ENCODE measurements around the gene FLACC1.

FLACC1 gene

DNA sequence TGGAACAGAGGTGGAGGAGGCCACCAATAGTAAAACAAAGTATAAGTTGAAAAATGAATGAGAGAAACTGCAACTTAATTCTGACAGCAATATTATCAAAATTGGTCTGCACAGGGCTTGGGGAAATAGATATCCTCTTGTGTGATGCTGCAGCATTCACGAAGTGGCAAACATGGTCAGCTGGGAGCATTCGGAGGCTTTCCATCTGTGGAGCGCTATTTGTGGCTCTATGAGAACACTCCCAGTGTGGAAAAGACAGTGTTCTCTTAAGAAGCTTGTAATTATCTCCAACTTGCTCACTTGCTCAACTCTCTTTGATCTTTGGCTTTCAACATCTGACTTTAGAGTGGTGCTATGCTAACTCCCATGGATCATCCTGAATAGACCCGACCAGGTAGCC, 3.1 kb upstream of the FLACC1 start:
- Histone ChIP-seq H3K4me3 (ENCODE audit: low read depth, low read length) (no peak overlapping the region), H3K27me3 (replicated peaks) (no peaks in the 10 kb centered on the region), H3K27ac (no peak overlapping the region), H3K36me3 (replicated peaks) (peaks cover 6% of the 10 kb centered on the region)
- DNase-seq: no peak
- no peak for TF ChIP-seq CTCF (IDR thresholded peaks at IDR 0.05; ENCODE audit: low read depth, low read length, missing control alignments)
- in situ Hi-C loops (cut with HindIII; ENCODE audit: low pct_ligation_motif_present, low sequenced_read_pairs): no loop called here

DNA sequence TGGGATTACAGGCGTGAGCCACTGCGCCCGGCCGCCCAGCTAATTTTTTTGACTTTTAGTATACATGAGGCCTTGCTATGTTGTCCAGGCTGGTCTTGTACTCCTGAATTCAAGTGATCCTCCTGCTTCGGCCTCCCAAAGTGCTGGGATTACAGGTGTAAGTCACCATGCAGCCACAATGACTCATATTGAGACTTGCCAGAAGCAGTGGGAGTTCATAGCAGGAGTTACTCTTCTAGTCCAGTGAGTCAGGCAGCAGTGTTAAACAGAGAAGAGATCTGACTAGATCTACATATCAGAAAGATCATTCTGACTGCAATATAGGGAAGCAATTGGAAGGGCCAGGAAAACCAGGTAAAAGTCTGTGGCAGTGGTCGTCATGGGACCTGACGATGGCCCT, 1.5 kb upstream of the FLACC1 start:
- peak; percentile 83 for DNase-seq
- peaks cover 6% of the 10 kb centered on the region for H3K36me3 ChIP-seq (replicated peaks)
- no peak overlapping the region for H3K27ac ChIP-seq
- in situ Hi-C loops (cut with HindIII; ENCODE audit: low pct_ligation_motif_present, low sequenced_read_pairs): no loop called here
- H3K4me3 ChIP-seq (ENCODE audit: low read depth, low read length): no peak overlapping the region
- no peaks in the 10 kb centered on the region for H3K27me3 ChIP-seq (replicated peaks)
- no peak for TF ChIP-seq CTCF (IDR thresholded peaks at IDR 0.05; ENCODE audit: low read depth, low read length, missing control alignments)

- TF ChIP-seq CTCF (IDR thresholded peaks at IDR 0.05; ENCODE audit: low read depth, low read length, missing control alignments): no peak
- no peaks in the 10 kb centered on the region for H3K36me3 ChIP-seq (replicated peaks)
- no peak overlapping the region for H3K4me3 ChIP-seq (ENCODE audit: low read depth, low read length)
- H3K27me3 ChIP-seq (replicated peaks): no peaks in the 10 kb centered on the region
- no peak for DNase-seq
- in situ Hi-C loops (cut with HindIII; ENCODE audit: low pct_ligation_motif_present, low sequenced_read_pairs): no loop called here
- H3K27ac ChIP-seq: no peak overlapping the region
Measured at GRCh38 chr2:201353116-201353515, 4.0 kb downstream of the FLACC1 start.

DNA sequence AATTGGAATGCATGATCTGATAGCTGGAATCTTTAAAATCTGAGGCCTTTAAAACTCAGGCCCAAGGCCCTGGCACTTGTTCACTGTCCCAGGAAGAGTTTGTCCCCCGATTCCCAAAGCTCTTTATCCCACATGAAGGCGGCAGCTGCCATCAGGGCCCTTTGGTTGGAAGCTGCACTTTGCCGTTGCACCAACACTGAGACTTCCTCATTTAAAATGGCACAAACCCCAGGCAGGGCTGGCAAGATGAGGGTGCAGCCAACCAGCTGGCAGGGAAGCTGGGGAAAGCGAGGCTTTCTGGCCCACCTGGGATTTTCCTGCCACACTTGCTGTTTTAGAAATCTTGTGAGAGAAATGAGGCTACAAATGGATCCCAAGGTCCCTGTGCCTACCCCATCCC, 6.3 kb downstream of the FLACC1 start:
- in situ Hi-C loops (cut with HindIII; ENCODE audit: low pct_ligation_motif_present, low sequenced_read_pairs): no loop called here

DNA sequence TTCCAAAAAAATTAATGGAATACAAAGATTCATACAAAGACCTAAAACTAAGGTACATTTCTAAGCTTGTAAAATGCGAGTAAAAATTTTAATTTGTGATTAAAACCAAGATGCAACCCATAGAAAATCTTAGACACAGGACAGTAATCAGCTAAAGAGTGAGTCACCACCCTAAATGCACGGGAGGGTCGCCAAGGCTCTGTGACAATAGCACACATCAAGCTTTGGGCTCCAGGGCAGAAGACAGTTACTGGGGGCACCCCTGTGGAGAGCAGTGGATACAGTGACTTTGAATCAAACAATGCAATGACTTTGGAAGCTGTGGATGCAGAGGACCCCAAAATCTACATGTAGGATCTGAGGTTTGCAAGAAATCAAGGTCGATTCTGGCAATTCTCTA, 7.5 kb downstream of the FLACC1 start:
- Histone ChIP-seq H3K36me3 (replicated peaks) (no peaks in the 10 kb centered on the region), H3K27me3 (replicated peaks) (no peaks in the 10 kb centered on the region), H3K27ac (no peak overlapping the region), H3K4me3 (ENCODE audit: low read depth, low read length) (no peak overlapping the region)
- no peak for TF ChIP-seq CTCF (IDR thresholded peaks at IDR 0.05; ENCODE audit: low read depth, low read length, missing control alignments)
- DNase-seq: no peak
- in situ Hi-C loops (cut with HindIII; ENCODE audit: low pct_ligation_motif_present, low sequenced_read_pairs): no loop called here

More for the DNA sequence above, 6.3 kb downstream of the FLACC1 start:
- TF ChIP-seq CTCF (IDR thresholded peaks at IDR 0.05; ENCODE audit: low read depth, low read length, missing control alignments): no peak
- Histone ChIP-seq H3K36me3 (replicated peaks) (no peaks in the 10 kb centered on the region), H3K4me3 (ENCODE audit: low read depth, low read length) (no peak overlapping the region), H3K27ac (no peak overlapping the region), H3K27me3 (replicated peaks) (no peaks in the 10 kb centered on the region)
- no peak for DNase-seq

GRCh38 chr2:201348758-201349157, 8.4 kb downstream of the FLACC1 start:
- in situ Hi-C loops (cut with HindIII; ENCODE audit: low pct_ligation_motif_present, low sequenced_read_pairs): no loop called here
- no peak for DNase-seq
- TF ChIP-seq CTCF (IDR thresholded peaks at IDR 0.05; ENCODE audit: low read depth, low read length, missing control alignments): no peak

More at GRCh38 chr2:201348758-201349157, 8.4 kb downstream of the FLACC1 start:
- Histone ChIP-seq H3K36me3 (replicated peaks) (peaks cover 3% of the 10 kb centered on the region), H3K27me3 (replicated peaks) (no peaks in the 10 kb centered on the region), H3K4me3 (ENCODE audit: low read depth, low read length) (no peak overlapping the region), H3K27ac (no peak overlapping the region)
